Glutamatergic neuron (in vitro differentiated cells): Measurements from ENCODE around the gene PCDHA1. TPM values are rescaled to one million over a fixed set of nuclear protein-coding genes. Genes with fewer than 3 reads are reported as not detected.
"Not testable (repeated sequence)": the region's sequence is repeated elsewhere in the genome, so short reads cannot be mapped to it uniquely, and the experiment has no call there.

ENCODE experiments used
- DNase-seq: peaks from one replicate; pipeline ENCODE4 v3.0.0; 2022
- H3K27ac Mint-ChIP-seq: one replicate; pipeline ENCODE4 v1.8.0; 2020; ENCODE audit warnings: mild to moderate bottlenecking, mixed read lengths, inconsistent platforms; ENCODE audit not compliant: unreplicated experiment
- H3K27me3 Mint-ChIP-seq: one replicate; pipeline ENCODE4 v1.8.0; 2020; ENCODE audit warnings: mild to moderate bottlenecking, moderate library complexity, mixed read lengths, inconsistent platforms; ENCODE audit not compliant: unreplicated experiment
- H3K36me3 Mint-ChIP-seq: one replicate; pipeline ENCODE4 v1.8.0; 2020; ENCODE audit warnings: mild to moderate bottlenecking, mixed read lengths, inconsistent platforms; ENCODE audit not compliant: unreplicated experiment
- H3K4me1 Mint-ChIP-seq: one replicate; pipeline ENCODE4 v1.8.0; 2020; ENCODE audit warnings: mild to moderate bottlenecking, low read depth, mixed read lengths, inconsistent platforms; ENCODE audit not compliant: unreplicated experiment
- H3K4me3 Mint-ChIP-seq: one replicate; pipeline ENCODE4 v1.8.0; 2020; ENCODE audit warnings: mild to moderate bottlenecking, mixed read lengths, inconsistent platforms; ENCODE audit not compliant: unreplicated experiment
- H3K9me3 Mint-ChIP-seq: one replicate; pipeline ENCODE4 v1.8.0; 2020; ENCODE audit warnings: mild to moderate bottlenecking, moderate library complexity, mixed read lengths, inconsistent platforms; ENCODE audit not compliant: unreplicated experiment
- CTCF ChIP-seq: fragments of 200-600 bp; sonication (generic); IDR thresholded peaks from one replicate; pipeline ENCODE4 v1.5.0; 2021; ENCODE audit not compliant: partially characterized antibody, unreplicated experiment
- total RNA-seq: library from RNA; stranded (reverse); fragmentation: NEBNext Ultra II Directional; extraction: Animal tissue kit (Norgen Biotek cat#: 25700); gene quantifications from one replicate; pipeline ENCODE4 v1.2.1, GENCODE V29; 2021; ENCODE audit not compliant: unreplicated experiment

Gene PCDHA1
- total RNA-seq, 1 donor from 2014 or later: 0.69 TPM

DNA sequence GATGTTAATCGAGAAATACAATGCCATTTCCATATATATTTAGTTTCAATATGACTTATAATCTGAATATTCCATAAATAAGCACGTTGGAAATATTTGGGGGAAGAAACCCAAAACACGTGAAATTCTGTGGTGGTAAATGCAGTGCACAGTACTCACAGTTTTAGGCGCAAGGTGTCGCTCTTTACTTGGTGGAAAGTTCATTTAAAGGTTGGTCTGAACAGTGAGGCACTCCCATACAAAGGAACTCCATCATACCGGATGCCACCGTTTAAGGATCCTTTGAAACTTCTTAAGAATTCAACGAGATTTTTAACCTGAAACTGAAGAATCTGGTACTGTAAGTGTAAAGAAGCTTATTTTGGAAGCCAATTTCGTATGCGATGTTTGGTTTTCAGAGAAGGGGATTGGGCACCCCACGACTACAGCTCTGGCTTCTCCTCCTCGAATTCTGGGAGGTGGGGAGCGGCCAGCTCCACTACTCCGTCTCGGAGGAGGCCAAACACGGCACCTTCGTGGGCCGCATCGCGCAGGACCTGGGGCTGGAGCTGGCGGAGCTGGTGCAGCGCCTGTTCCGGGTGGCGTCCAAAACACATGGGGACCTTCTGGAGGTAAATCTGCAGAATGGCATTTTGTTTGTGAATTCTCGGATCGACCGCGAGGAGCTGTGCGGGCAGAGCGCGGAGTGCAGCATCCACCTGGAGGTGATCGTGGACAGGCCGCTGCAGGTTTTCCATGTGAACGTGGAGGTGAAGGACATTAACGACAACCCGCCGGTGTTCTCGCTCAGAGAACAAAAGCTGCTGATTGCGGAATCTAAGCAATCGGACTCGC lies 83.0 kb downstream of the PCDHA1 start, which contains the start of gene PCDHA11:
Gene PCDHA11 (plus strand): TSS at position 237 of the 834 bp plus-strand sequence. CDS start 147 bp downstream, at position 384.
- peak within 1 kb of the TSS; percentile 93 for H3K27ac Mint-ChIP-seq
- peak within 1 kb of the TSS; percentile 88 for H3K4me3 Mint-ChIP-seq
- TF ChIP-seq CTCF: no peak
- H3K4me1 Mint-ChIP-seq: peaks cover 8% of the 10 kb centered on the region
- H3K9me3 Mint-ChIP-seq: peaks cover 10% of the 10 kb centered on the region
- peaks cover 7% of the 10 kb centered on the region for H3K27me3 Mint-ChIP-seq
- peaks cover 23% of the 10 kb centered on the region for H3K36me3 Mint-ChIP-seq
- DNase-seq: no peak

DNA sequence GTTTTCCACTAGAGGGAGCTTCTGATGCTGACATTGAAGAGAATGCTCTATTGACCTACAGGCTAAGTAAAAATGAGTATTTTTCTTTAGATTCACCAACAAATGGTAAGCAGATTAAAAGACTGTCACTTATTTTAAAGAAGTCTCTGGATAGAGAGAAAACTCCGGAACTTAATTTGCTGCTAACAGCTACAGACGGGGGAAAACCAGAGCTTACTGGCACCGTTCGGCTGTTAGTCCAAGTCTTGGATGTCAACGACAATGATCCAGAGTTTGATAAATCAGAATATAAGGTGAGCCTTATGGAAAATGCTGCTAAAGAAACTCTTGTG lies 83.6 kb downstream of the PCDHA1 start:
- H3K4me1 Mint-ChIP-seq: peaks cover 8% of the 10 kb centered on the region
- peaks cover 7% of the 10 kb centered on the region for H3K27me3 Mint-ChIP-seq
- peaks cover 10% of the 10 kb centered on the region for H3K9me3 Mint-ChIP-seq
- TF ChIP-seq CTCF: peak; percentile 38
- H3K27ac Mint-ChIP-seq: peak overlapping the region; percentile 93
- H3K4me3 Mint-ChIP-seq: peak overlapping the region; percentile 88
- H3K36me3 Mint-ChIP-seq: peaks cover 20% of the 10 kb centered on the region
- no peak for DNase-seq

DNA sequence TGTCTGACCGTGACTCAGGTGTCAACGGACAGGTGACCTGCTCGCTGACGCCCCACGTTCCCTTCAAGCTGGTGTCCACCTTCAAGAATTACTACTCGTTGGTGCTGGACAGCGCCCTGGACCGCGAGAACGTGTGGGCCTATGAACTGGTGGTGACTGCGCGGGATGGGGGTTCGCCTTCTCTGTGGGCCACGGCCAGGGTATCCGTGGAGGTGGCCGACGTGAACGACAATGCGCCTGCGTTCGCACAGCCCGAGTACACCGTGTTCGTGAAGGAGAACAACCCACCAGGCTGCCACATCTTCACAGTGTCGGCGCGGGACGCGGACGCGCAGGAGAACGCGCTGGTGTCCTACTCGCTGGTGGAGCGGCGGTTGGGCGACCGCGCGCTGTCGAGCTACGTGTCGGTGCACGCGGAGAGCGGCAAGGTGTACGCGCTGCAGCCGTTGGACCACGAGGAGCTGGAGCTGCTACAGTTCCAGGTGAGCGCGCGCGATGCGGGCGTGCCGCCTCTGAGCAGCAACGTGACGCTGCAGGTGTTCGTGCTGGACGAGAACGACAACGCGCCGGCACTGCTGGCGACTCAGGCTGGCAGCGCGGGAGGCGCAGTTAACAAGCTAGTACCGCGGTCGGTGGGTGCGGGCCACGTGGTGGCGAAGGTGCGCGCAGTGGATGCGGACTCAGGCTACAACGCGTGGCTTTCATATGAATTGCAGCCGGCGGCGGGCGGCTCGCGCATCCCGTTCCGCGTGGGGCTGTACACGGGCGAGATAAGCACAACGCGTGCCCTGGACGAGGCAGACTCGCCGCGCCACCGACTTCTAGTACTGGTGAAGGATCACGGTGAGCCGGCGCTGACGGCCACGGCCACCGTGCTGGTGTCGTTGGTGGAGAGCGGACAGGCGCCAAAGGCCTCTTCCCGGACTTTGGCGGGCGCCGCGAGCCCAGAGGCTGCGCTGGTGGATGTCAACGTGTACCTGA lies 84.6 kb downstream of the PCDHA1 start:
- Mint-ChIP-seq H3K27ac (no peak overlapping the region), H3K4me1 (peaks cover 8% of the 10 kb centered on the region), H3K36me3 (peaks cover 17% of the 10 kb centered on the region), H3K27me3 (peaks cover 8% of the 10 kb centered on the region), H3K4me3 (no peak overlapping the region), H3K9me3 (peaks cover 10% of the 10 kb centered on the region)
- TF ChIP-seq CTCF: no peak
- no peak for DNase-seq

DNA sequence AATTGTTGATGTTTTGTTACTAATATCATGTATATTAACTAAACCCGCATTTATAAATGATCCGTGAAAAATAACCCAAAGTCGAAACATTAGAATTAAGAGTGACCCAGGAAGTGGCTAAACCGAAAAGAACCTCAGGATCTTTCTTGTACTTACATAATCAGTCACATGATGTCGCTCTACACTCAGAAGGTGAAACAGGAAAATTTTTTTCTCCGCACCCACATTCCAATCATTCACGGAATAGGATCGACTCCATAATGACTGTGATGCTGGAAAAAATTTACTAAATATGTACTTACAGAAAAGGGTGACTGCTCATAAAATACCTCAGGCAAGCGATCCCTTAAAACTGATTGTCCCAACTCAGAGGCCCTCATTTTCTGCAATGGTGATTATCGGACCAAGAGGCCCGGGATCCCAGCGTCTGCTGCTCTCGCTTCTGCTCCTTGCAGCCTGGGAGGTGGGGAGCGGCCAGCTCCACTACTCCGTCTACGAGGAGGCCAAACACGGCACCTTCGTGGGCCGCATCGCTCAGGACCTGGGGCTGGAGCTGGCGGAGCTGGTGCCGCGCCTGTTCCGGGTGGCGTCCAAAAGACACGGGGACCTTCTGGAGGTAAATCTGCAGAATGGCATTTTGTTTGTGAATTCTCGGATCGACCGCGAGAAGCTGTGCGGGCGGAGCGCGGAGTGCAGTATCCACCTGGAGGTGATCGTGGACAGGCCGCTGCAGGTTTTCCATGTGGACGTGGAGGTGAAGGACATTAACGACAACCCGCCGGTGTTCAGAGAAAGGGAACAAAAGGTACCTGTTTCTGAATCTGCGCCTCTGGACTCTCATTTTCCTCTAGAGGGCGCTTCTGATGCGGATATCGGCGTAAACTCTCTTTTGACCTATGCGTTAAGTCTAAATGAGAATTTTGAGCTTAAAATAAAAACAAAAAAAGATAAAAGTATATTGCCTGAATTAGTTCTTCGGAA lies 89.4 kb downstream of the PCDHA1 start, which contains the start of gene PCDHA12:
Gene PCDHA12 (plus strand): TSS at position 224 of the 981 bp plus-strand sequence. CDS start 165 bp downstream, at position 389.
- TF ChIP-seq CTCF: peak; percentile 65
- Mint-ChIP-seq H3K9me3 (peaks cover 6% of the 10 kb centered on the region), H3K4me3 (peak within 1 kb of the TSS; percentile 94), H3K27ac (peak within 1 kb of the TSS; percentile 98), H3K27me3 (peaks cover 7% of the 10 kb centered on the region), H3K4me1 (peaks cover 7% of the 10 kb centered on the region), H3K36me3 (peaks cover 22% of the 10 kb centered on the region)
- DNase-seq: peak; percentile 35

DNA sequence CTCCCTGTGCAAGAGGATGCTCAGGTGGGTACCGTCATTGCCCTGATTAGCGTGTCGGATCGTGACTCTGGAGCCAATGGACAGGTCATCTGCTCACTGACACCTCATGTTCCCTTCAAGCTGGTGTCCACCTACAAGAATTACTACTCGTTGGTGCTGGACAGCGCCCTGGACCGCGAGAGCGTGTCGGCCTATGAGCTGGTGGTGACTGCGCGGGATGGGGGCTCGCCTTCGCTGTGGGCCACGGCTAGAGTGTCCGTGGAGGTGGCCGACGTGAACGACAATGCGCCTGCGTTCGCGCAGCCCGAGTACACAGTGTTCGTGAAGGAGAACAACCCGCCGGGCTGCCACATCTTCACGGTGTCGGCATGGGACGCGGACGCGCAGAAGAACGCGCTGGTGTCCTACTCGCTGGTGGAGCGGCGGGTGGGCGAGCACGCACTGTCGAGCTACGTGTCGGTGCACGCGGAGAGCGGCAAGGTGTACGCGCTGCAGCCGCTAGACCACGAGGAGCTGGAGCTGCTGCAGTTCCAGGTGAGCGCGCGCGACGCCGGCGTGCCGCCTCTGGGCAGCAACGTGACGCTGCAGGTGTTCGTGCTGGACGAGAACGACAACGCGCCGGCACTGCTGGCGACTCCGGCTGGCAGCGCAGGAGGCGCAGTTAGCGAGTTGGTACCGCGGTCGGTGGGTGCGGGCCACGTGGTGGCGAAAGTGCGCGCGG lies 90.8 kb downstream of the PCDHA1 start:
- DNase-seq: not testable (repeated sequence)
- H3K4me3 Mint-ChIP-seq: peak overlapping the region; percentile 94

More for the DNA sequence above, 90.8 kb downstream of the PCDHA1 start:
- peaks cover 27% of the 10 kb centered on the region for H3K36me3 Mint-ChIP-seq
- not testable (repeated sequence) for H3K9me3 Mint-ChIP-seq, H3K4me1 Mint-ChIP-seq, H3K27ac Mint-ChIP-seq, H3K27me3 Mint-ChIP-seq
